ENCODE data around the gene KSR2. TPM values are rescaled to one million over a fixed set of nuclear protein-coding genes. Genes with fewer than 3 reads are reported as not detected.

The KSR2 gene
- total RNA-seq, 4 donors from 2014 or later: 0.32 to 7.0 (median 0.60) TPM

DNA sequence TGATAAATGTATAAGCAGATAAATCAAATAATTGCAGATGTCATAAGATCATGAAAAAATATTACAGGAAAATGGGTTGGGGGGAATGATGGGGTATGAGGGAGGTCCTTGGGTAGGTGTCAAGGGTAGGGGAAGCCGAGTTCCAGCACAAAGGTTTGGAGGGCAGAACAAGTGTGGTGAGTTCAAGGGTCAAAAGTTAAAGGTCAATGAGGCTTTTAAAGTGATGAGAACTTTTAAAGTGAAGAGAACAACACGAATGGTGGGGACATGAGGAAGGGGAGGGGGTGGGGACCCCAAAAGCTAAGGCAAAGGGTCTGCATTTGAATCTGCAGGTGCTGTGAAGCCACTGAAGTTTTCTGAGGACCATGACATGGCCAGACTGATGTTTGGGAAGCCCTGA lies 406.8 kb downstream of the KSR2 start:
- Histone ChIP-seq H3K9me3 (no peaks in the 10 kb centered on the region), H3K36me3 (no peaks in the 10 kb centered on the region), H3K27ac (no peak overlapping the region), H3K4me1 (no peaks in the 10 kb centered on the region), H3K27me3 (no peaks in the 10 kb centered on the region), H3K4me3 (no peak overlapping the region)
- 55 to 57% methylated on average over 2 of the region's 2 CpGs for WGBS, 2 donors (ENCODE audit: low coverage in 1 of 2)
- no peak for DNase-seq
- TF ChIP-seq EP300 (IDR thresholded peaks at IDR 0.05; ENCODE audit: low read depth) (no peak), POLR2AphosphoS5 (IDR thresholded peaks at IDR 0.05) (no peak), POLR2A (IDR thresholded peaks at IDR 0.05) (no peak), CTCF (IDR thresholded peaks at IDR 0.05) (no peak)
- intact Hi-C loops (cut with DNase I; ENCODE audit: low total_unique reads) (no loop called here), in situ Hi-C loops (cut with MboI; ENCODE audit: low pct_ligation_motif_present in 1 of 4, low pct_unique_long_range_greater_than_20kb in 1 of 4, low sequenced_read_pairs in 3 of 4) (no loop called here)

DNA sequence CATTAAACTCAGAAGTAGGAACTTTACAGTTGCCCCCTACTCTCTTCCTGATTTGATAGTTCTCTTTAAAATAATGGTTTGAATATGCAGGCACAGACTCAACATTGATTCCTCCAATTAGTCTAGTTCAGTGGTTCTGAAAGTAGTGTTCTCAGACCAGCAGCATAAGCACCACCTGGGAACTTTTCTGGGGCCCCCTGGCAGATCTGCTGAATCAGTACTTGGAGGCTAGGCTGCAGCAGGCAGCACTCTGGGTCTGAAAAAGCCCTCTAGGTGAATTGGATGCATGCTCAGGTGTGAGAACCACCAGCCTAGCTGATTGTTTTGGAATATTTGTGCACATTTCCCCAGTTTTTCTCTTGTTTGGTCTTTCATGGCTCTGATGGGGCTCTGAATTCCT lies 408.8 kb downstream of the KSR2 start:
- intact Hi-C loops (cut with DNase I; ENCODE audit: low total_unique reads) (no loop called here), in situ Hi-C loops (cut with MboI; ENCODE audit: low pct_ligation_motif_present in 1 of 4, low pct_unique_long_range_greater_than_20kb in 1 of 4, low sequenced_read_pairs in 3 of 4) (no loop called here)
- H3K9me3 ChIP-seq: no peaks in the 10 kb centered on the region
- no peaks in the 10 kb centered on the region for H3K27me3 ChIP-seq
- H3K36me3 ChIP-seq: no peaks in the 10 kb centered on the region
- H3K4me3 ChIP-seq: no peak overlapping the region
- TF ChIP-seq EP300 (IDR thresholded peaks at IDR 0.05; ENCODE audit: low read depth): no peak
- TF ChIP-seq POLR2AphosphoS5 (IDR thresholded peaks at IDR 0.05): no peak
- no peak for TF ChIP-seq POLR2A (IDR thresholded peaks at IDR 0.05)
- no peak for TF ChIP-seq CTCF (IDR thresholded peaks at IDR 0.05)
- no peak for DNase-seq
- no peak overlapping the region for H3K27ac ChIP-seq
- no peaks in the 10 kb centered on the region for H3K4me1 ChIP-seq

DNA sequence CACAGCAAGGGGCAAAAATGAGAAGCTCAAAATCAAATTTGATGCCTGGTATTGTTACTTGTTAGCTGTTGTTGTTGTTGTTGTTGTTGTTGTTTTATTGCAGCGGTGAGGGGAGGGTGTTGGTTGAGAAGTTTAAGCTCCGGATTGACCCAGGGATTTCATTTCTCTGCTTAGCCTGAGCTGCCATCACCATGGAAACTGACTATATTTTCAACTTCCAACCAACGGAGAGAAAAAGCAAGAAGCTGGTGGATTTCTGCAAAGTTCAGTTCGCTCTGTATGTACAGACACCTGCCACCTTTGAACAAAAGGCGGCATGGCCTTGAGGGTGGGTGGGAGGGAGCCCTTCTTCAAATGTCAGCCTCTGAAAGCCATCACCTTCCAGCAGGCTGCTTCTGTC lies 412.9 kb downstream of the KSR2 start:
- Histone ChIP-seq H3K9me3 (no peaks in the 10 kb centered on the region), H3K4me3 (no peak overlapping the region), H3K27ac (no peak overlapping the region), H3K36me3 (no peaks in the 10 kb centered on the region), H3K4me1 (no peaks in the 10 kb centered on the region), H3K27me3 (no peaks in the 10 kb centered on the region)
- WGBS, 2 donors (ENCODE audit: low coverage in 1 of 2): 81% methylated on average over 5 of the region's 5 CpGs; no CpG with 5 or more reads in 1 of the 2 donors
- in situ Hi-C loops (cut with MboI; ENCODE audit: low pct_ligation_motif_present in 1 of 4, low pct_unique_long_range_greater_than_20kb in 1 of 4, low sequenced_read_pairs in 3 of 4) (no loop called here), intact Hi-C loops (cut with DNase I; ENCODE audit: low total_unique reads) (no loop called here)
- no peak for TF ChIP-seq CTCF (IDR thresholded peaks at IDR 0.05)
- no peak for TF ChIP-seq POLR2AphosphoS5 (IDR thresholded peaks at IDR 0.05)
- TF ChIP-seq EP300 (IDR thresholded peaks at IDR 0.05; ENCODE audit: low read depth): no peak
- TF ChIP-seq POLR2A (IDR thresholded peaks at IDR 0.05): no peak
- DNase-seq: no peak

GRCh38 chr12:117552971-117553370 lies 415.8 kb downstream of the KSR2 start:
- DNase-seq: no peak
- Histone ChIP-seq H3K4me1 (no peaks in the 10 kb centered on the region), H3K4me3 (no peak overlapping the region), H3K27me3 (no peaks in the 10 kb centered on the region), H3K36me3 (no peaks in the 10 kb centered on the region), H3K27ac (no peak overlapping the region), H3K9me3 (no peaks in the 10 kb centered on the region)
- in situ Hi-C loops (cut with MboI; ENCODE audit: low pct_ligation_motif_present in 1 of 4, low pct_unique_long_range_greater_than_20kb in 1 of 4, low sequenced_read_pairs in 3 of 4) (no loop called here), intact Hi-C loops (cut with DNase I; ENCODE audit: low total_unique reads) (no loop called here)
- 92% methylated on average over 3 to 5 of the region's 5 CpGs for WGBS, 2 donors (ENCODE audit: low coverage in 1 of 2)
- TF ChIP-seq CTCF (IDR thresholded peaks at IDR 0.05): no peak
- TF ChIP-seq POLR2AphosphoS5 (IDR thresholded peaks at IDR 0.05): no peak
- TF ChIP-seq POLR2A (IDR thresholded peaks at IDR 0.05): no peak
- no peak for TF ChIP-seq EP300 (IDR thresholded peaks at IDR 0.05; ENCODE audit: low read depth)
